H9 (cell line): ENCODE measurements around the gene MLIP. TPM values are rescaled to one million over a fixed set of nuclear protein-coding genes. Genes with fewer than 3 reads are reported as not detected.
"Not testable (repeated sequence)": the region's sequence is repeated elsewhere in the genome, so short reads cannot be mapped to it uniquely, and the experiment has no call there.

Experiments used
- DNase-seq: peaks from one replicate; pipeline ENCODE4 v3.0.0-alpha.2; 2017
- H2AFZ ChIP-seq: one replicate; pipeline ENCODE4 v1.6.1; 2013; ENCODE audit warnings: mild to moderate bottlenecking, low read length, control low read depth, moderate library complexity
- H2AK5ac ChIP-seq: 2 replicates; pipeline ENCODE4 v1.6.1; 2013; ENCODE audit warnings: low read length, control low read depth, mixed read lengths; ENCODE audit not compliant: insufficient read length
- H2BK120ac ChIP-seq: one replicate; pipeline ENCODE4 v1.6.1; 2013; ENCODE audit warnings: low read depth, mild to moderate bottlenecking, low read length, control low read depth, inconsistent platforms; ENCODE audit not compliant: poor library complexity, severe bottlenecking
- H2BK12ac ChIP-seq: 2 replicates; pipeline ENCODE4 v1.6.1; 2013; ENCODE audit warnings: low read length, control low read depth, mixed read lengths, low read depth; ENCODE audit not compliant: insufficient read length
- H2BK15ac ChIP-seq: 2 replicates; pipeline ENCODE4 v1.6.1; 2013; ENCODE audit warnings: low read depth, low read length, control low read depth
- H2BK20ac ChIP-seq: one replicate; pipeline ENCODE4 v1.6.1; 2013; ENCODE audit warnings: low read depth, mild to moderate bottlenecking, low read length, control low read depth, inconsistent platforms; ENCODE audit not compliant: poor library complexity, severe bottlenecking
- H2BK5ac ChIP-seq: 2 replicates; pipeline ENCODE4 v1.6.1; 2013; ENCODE audit warnings: low read length, control low read depth, mixed read lengths; ENCODE audit not compliant: insufficient read length
- H3K14ac ChIP-seq: 2 replicates; pipeline ENCODE4 v1.6.1; 2013; ENCODE audit warnings: low read length, control low read depth; ENCODE audit not compliant: insufficient read depth
- H3K18ac ChIP-seq: 2 replicates; pipeline ENCODE4 v1.6.1; 2013; ENCODE audit warnings: low read depth, mild to moderate bottlenecking, mixed read lengths, low read length, control low read depth; ENCODE audit not compliant: insufficient read length
- H3K23ac ChIP-seq: 2 replicates; pipeline ENCODE4 v1.6.1; 2013; ENCODE audit warnings: low read length, control low read depth, mixed read lengths, low read depth; ENCODE audit not compliant: insufficient read length
- H3K23me2 ChIP-seq: 2 replicates; pipeline ENCODE4 v1.6.1; 2013; ENCODE audit warnings: low read depth, mild to moderate bottlenecking, mixed read lengths, low read length, control low read depth; ENCODE audit not compliant: insufficient read length, poor library complexity, severe bottlenecking
- H3K27ac ChIP-seq: 2 replicates; pipeline ENCODE4 v1.5.1; 2013; ENCODE audit warnings: low read length, control low read depth, mixed read lengths, low read depth; ENCODE audit not compliant: insufficient read length
- H3K27me3 ChIP-seq: 2 replicates; pipeline ENCODE4 v1.6.1; 2013; ENCODE audit warnings: low read length, control low read depth, inconsistent platforms; ENCODE audit not compliant: insufficient read depth
- H3K4ac ChIP-seq: 2 replicates; pipeline ENCODE4 v1.6.1; 2013; ENCODE audit warnings: low read depth, mild to moderate bottlenecking, control low read depth, inconsistent platforms, low read length, moderate library complexity
- H3K4me1 ChIP-seq: 2 replicates; pipeline ENCODE4 v1.6.1; 2013; ENCODE audit warnings: low read length, control low read depth, inconsistent platforms; ENCODE audit not compliant: insufficient read depth
- H3K4me2 ChIP-seq: 2 replicates; pipeline ENCODE4 v1.6.1; 2013; ENCODE audit warnings: low read length, control low read depth, mixed read lengths; ENCODE audit not compliant: insufficient read length, insufficient read depth
- H3K56ac ChIP-seq: 2 replicates; pipeline ENCODE4 v1.6.1; 2013; ENCODE audit warnings: low read depth, mild to moderate bottlenecking, mixed read lengths, low read length, control low read depth; ENCODE audit not compliant: insufficient read length
- H3K79me1 ChIP-seq: 2 replicates; pipeline ENCODE4 v1.6.1; 2013; ENCODE audit warnings: low read depth, mild to moderate bottlenecking, moderate library complexity, low read length, control low read depth, inconsistent platforms; ENCODE audit not compliant: insufficient read depth, poor library complexity, severe bottlenecking
- H3K79me2 ChIP-seq: 2 replicates; pipeline ENCODE4 v1.6.1; 2013; ENCODE audit warnings: low read length, control low read depth, inconsistent platforms; ENCODE audit not compliant: insufficient read depth
- H3K9ac ChIP-seq: 2 replicates; pipeline ENCODE4 v1.6.1; 2013; ENCODE audit warnings: low read length, control low read depth, mixed read lengths; ENCODE audit not compliant: insufficient read length; ENCODE audit errors: extremely low read depth
- H3K9me3 ChIP-seq: one replicate; pipeline ENCODE4 v1.6.1; 2013; ENCODE audit warnings: low read depth, low read length, inconsistent platforms; ENCODE audit not compliant: control insufficient read depth
- H3T11ph ChIP-seq: one replicate; pipeline ENCODE4 v1.6.1; 2013; ENCODE audit warnings: mild to moderate bottlenecking, low read length, control low read depth, inconsistent platforms
- H4K20me1 ChIP-seq: one replicate; pipeline ENCODE4 v1.6.1; 2013; ENCODE audit not compliant: control insufficient read depth, insufficient read length, insufficient read depth
- H4K5ac ChIP-seq: 2 replicates; pipeline ENCODE4 v1.6.1; 2013; ENCODE audit warnings: low read depth, mild to moderate bottlenecking, mixed read lengths, low read length, control low read depth; ENCODE audit not compliant: insufficient read length
- H4K8ac ChIP-seq: replicated peaks from 2 replicates; pipeline ENCODE4 v1.6.1; 2013; ENCODE audit warnings: low read length, control low read depth, mixed read lengths, low read depth; ENCODE audit not compliant: insufficient read length
- H4K91ac ChIP-seq: 2 replicates; pipeline ENCODE4 v1.6.1; 2013; ENCODE audit warnings: low read depth, mild to moderate bottlenecking, moderate library complexity, mixed read lengths, low read length, control low read depth; ENCODE audit not compliant: insufficient read length
- H3K27ac Mint-ChIP-seq, 3 experiments: 2 replicates in 2 of 3; 3 replicates in 1 of 3; pipeline ENCODE4 v1.8.0; 2020 to 2021; ENCODE audit warnings: mixed read lengths in 3 of 3, mild to moderate bottlenecking in 1 of 3, moderate library complexity in 1 of 3
- H3K27me3 Mint-ChIP-seq: 2 replicates; pipeline ENCODE4 v1.8.0; 2021; ENCODE audit warnings: low read depth, mild to moderate bottlenecking, moderate library complexity, mixed read lengths
- H3K36me3 Mint-ChIP-seq, 3 experiments: 2 replicates in 2 of 3; 3 replicates in 1 of 3; pipeline ENCODE4 v1.8.0; 2020 to 2021; ENCODE audit warnings: low read depth in 3 of 3, mixed read lengths in 3 of 3; ENCODE audit not compliant: insufficient read depth in 1 of 3
- H3K4me1 Mint-ChIP-seq, 2 experiments: 2 replicates each; pipeline ENCODE4 v1.8.0; 2020; ENCODE audit warnings: mixed read lengths in 2 of 2
- H3K4me3 Mint-ChIP-seq, 2 experiments: 2 replicates in 1 of 2; 3 replicates in 1 of 2; pipeline ENCODE4 v1.8.0; 2020 to 2021; ENCODE audit warnings: mild to moderate bottlenecking in 2 of 2, mixed read lengths in 2 of 2, moderate library complexity in 1 of 2
- H3K9me3 Mint-ChIP-seq, 2 experiments: 2 replicates in 1 of 2; 3 replicates in 1 of 2; pipeline ENCODE4 v1.8.0; 2020; ENCODE audit warnings: mild to moderate bottlenecking in 2 of 2, mixed read lengths in 2 of 2, moderate library complexity in 1 of 2
- CTCF ChIP-seq: fragments of 200-600 bp; sonication (generic); conservative IDR thresholded peaks from 3 replicates; pipeline ENCODE4 v1.8.0; 2021; ENCODE audit warnings: antibody characterized with exemption, mild to moderate bottlenecking
- WGBS: extraction: QIAGEN DNeasy Blood & Tissue Kit; methylation state at CpG from one replicate; pipeline ENCODE4 v1.1.7; 2013; ENCODE audit warnings: missing lambda C conversion rate, low lambda C conversion rate, mixed read lengths; ENCODE audit not compliant: insufficient read length; ENCODE audit errors: extremely low coverage; 5-methylcytosine and 5-hydroxymethylcytosine counted together
- total RNA-seq: library from RNA; stranded (reverse); gene quantifications from 2 replicates; pipeline ENCODE4 v1.2.1, GENCODE V29; 2021

Gene MLIP
- total RNA-seq, 1 experiment from 2014 or later, result not detected

- Histone ChIP-seq H3K18ac (no peak overlapping the region), H3K56ac (no peak overlapping the region), H3T11ph (no peak overlapping the region), H4K91ac (no peak overlapping the region), H3K79me1 (no peaks in the 10 kb centered on the region), H2AK5ac (no peak overlapping the region), H3K9ac (no peak overlapping the region), H3K23ac (no peak overlapping the region), H3K79me2 (no peaks in the 10 kb centered on the region), H2BK120ac (no peak overlapping the region), H3K23me2 (no peaks in the 10 kb centered on the region), H4K8ac (no peak overlapping the region), H3K9me3 (no peaks in the 10 kb centered on the region), H2BK12ac (no peak overlapping the region), H3K4me1 (no peaks in the 10 kb centered on the region; the same call in 1 of the 2 replicates), H2BK20ac (no peak overlapping the region), H3K14ac (no peak overlapping the region), H3K27ac (no peak overlapping the region), H2BK15ac (no peak overlapping the region), H3K4ac (no peak overlapping the region), H4K20me1 (no peaks in the 10 kb centered on the region), H2AFZ (no peak overlapping the region), H4K5ac (no peak overlapping the region), H3K27me3 (no peaks in the 10 kb centered on the region), H3K4me2 (no peak overlapping the region), H2BK5ac (no peak overlapping the region)
- H3K36me3 Mint-ChIP-seq, result no peaks in the 10 kb centered on the region
- TF ChIP-seq CTCF, result no peak
- whole genome bisulfite sequencing, result no CpG with 5 or more reads among the region's 2 CpGs
- no peak for DNase-seq
- H3K27ac Mint-ChIP-seq, result peak overlapping the region in 1 of 3 experiments; percentile 37; a peak in 1 of 7 replicates
- peaks cover 29 to 32% of the 10 kb centered on the region in 2 experiments for H3K4me1 Mint-ChIP-seq
- H3K4me3 Mint-ChIP-seq, result no peak overlapping the region
- H3K27me3 Mint-ChIP-seq, result no peaks in the 10 kb centered on the region
- H3K9me3 Mint-ChIP-seq, result 0 out of 5 replicates have a peak, but pooled peaks cover 0 to 2% of the 10 kb centered on the region in 2 experiments
Measured at GRCh38 chr6:54076159-54076789, 35.0 kb upstream of the MLIP start.

GRCh38 chr6:54081499-54081898, 29.7 kb upstream of the MLIP start:
- H3K27ac Mint-ChIP-seq, H2AK5ac ChIP-seq, H3K27me3 ChIP-seq, H3K23me2 ChIP-seq, DNase-seq, H2BK15ac ChIP-seq, H2BK12ac ChIP-seq, H3K23ac ChIP-seq, H3T11ph ChIP-seq, H3K27me3 Mint-ChIP-seq, H3K4me1 Mint-ChIP-seq, H3K36me3 Mint-ChIP-seq, H3K79me2 ChIP-seq, H3K4me1 ChIP-seq, H3K27ac ChIP-seq, H2AFZ ChIP-seq, H4K91ac ChIP-seq, H3K9me3 Mint-ChIP-seq, H3K4me3 Mint-ChIP-seq, H3K18ac ChIP-seq, H2BK5ac ChIP-seq, H4K8ac ChIP-seq, H2BK20ac ChIP-seq, H3K14ac ChIP-seq, H3K79me1 ChIP-seq, H3K9me3 ChIP-seq, H4K5ac ChIP-seq, H3K9ac ChIP-seq, H2BK120ac ChIP-seq, H3K4me2 ChIP-seq, H3K4ac ChIP-seq, H4K20me1 ChIP-seq, H3K56ac ChIP-seq: not testable (repeated sequence)
- WGBS, result no CpG with 5 or more reads among the region's 13 CpGs
